ENCODE measurements around the gene MICB. TPM values are rescaled to one million over a fixed set of nuclear protein-coding genes. Genes with fewer than 3 reads are reported as not detected.
"Not testable (repeated sequence)": the region's sequence is repeated elsewhere in the genome, so short reads cannot be mapped to it uniquely, and the experiment has no call there.

The MICB gene
- total RNA-seq, 6 experiments from 2014 or later = 16.0 to 26.0 (median 22.6) TPM

GRCh38 chr6:31490115-31490873, 7.7 kb upstream of the MICB start:
- no peak for TF ChIP-seq CTCF (IDR thresholded peaks at IDR 0.05)
- Mint-ChIP-seq H3K4me3 (no peak overlapping the region), H3K9me3 (no peaks in the 10 kb centered on the region), H3K27me3 (ENCODE audit: insufficient read depth) (no peaks in the 10 kb centered on the region; the same call in 1 of the 2 replicates), H3K4me1 (ENCODE audit: low read depth) (peaks cover 19% of the 10 kb centered on the region), H3K36me3 (ENCODE audit: low read depth) (no peaks in the 10 kb centered on the region), H3K27ac (no peak overlapping the region)
- no peak for DNase-seq

- peak overlapping the region; percentile 89 for H3K27ac Mint-ChIP-seq
These were observed 4.4 kb upstream of the MICB start for GRCh38 chr6:31493550-31493874.

GRCh38 chr6:31493875-31494694, 3.9 kb upstream of the MICB start:
- Mint-ChIP-seq H3K9me3 (no peaks in the 10 kb centered on the region), H3K27ac (peak overlapping the region; percentile 89), H3K27me3 (ENCODE audit: insufficient read depth) (peaks cover 2% of the 10 kb centered on the region), H3K36me3 (ENCODE audit: low read depth) (peaks cover 4% of the 10 kb centered on the region; the same call in 1 of the 2 replicates), H3K4me3 (peak overlapping the region; percentile 75), H3K4me1 (ENCODE audit: low read depth) (peaks cover 49% of the 10 kb centered on the region)
- peak; percentile 79 for TF ChIP-seq CTCF (IDR thresholded peaks at IDR 0.05)
- DNase-seq = peak; percentile 60

More at GRCh38 chr6:31493550-31493874, 4.4 kb upstream of the MICB start:
- H3K9me3 Mint-ChIP-seq; H3K27me3 Mint-ChIP-seq (ENCODE audit: insufficient read depth); DNase-seq; H3K36me3 Mint-ChIP-seq (ENCODE audit: low read depth): not testable (repeated sequence)
- Mint-ChIP-seq H3K4me1 (ENCODE audit: low read depth) (peaks cover 44% of the 10 kb centered on the region), H3K4me3 (peak overlapping the region; percentile 75)

- Mint-ChIP-seq H3K9me3 (no peaks in the 10 kb centered on the region), H3K4me3 (peak overlapping the region; percentile 75), H3K36me3 (ENCODE audit: low read depth) (peaks cover 4% of the 10 kb centered on the region; the same call in 1 of the 2 replicates), H3K27ac (peak overlapping the region; percentile 89), H3K4me1 (ENCODE audit: low read depth) (peaks cover 58% of the 10 kb centered on the region), H3K27me3 (ENCODE audit: insufficient read depth) (peaks cover 2% of the 10 kb centered on the region)
- no peak for TF ChIP-seq CTCF (IDR thresholded peaks at IDR 0.05)
- DNase-seq = peak; percentile 75
These were observed 2.4 kb upstream of the MICB start for GRCh38 chr6:31495580-31495979.

- Mint-ChIP-seq H3K27ac (peak overlapping the region; percentile 89), H3K4me3 (peak overlapping the region; percentile 92), H3K4me1 (ENCODE audit: low read depth) (peaks cover 58% of the 10 kb centered on the region)
- H3K36me3 Mint-ChIP-seq (ENCODE audit: low read depth); H3K27me3 Mint-ChIP-seq (ENCODE audit: insufficient read depth); DNase-seq; H3K9me3 Mint-ChIP-seq: not testable (repeated sequence)
These were observed 1.1 kb upstream of the MICB start for GRCh38 chr6:31496826-31497225.

GRCh38 chr6:31498748-31499147, 803 bp downstream of the MICB start:
- H3K9me3 Mint-ChIP-seq = no peaks in the 10 kb centered on the region
- peak overlapping the region; percentile 67 for H3K27ac Mint-ChIP-seq
- peaks cover 4% of the 10 kb centered on the region; the same call in 1 of the 2 replicates for H3K36me3 Mint-ChIP-seq (ENCODE audit: low read depth)
- DNase-seq = no peak
- no peak for TF ChIP-seq CTCF (IDR thresholded peaks at IDR 0.05)
- H3K27me3 Mint-ChIP-seq (ENCODE audit: insufficient read depth) = peaks cover 2% of the 10 kb centered on the region
- H3K4me3 Mint-ChIP-seq = peak overlapping the region; percentile 92
- peaks cover 56% of the 10 kb centered on the region for H3K4me1 Mint-ChIP-seq (ENCODE audit: low read depth)

- H3K36me3 Mint-ChIP-seq (ENCODE audit: low read depth); H3K4me3 Mint-ChIP-seq; H3K9me3 Mint-ChIP-seq; H3K27me3 Mint-ChIP-seq (ENCODE audit: insufficient read depth); DNase-seq; H3K27ac Mint-ChIP-seq: not testable (repeated sequence)
- H3K4me1 Mint-ChIP-seq (ENCODE audit: low read depth) = peaks cover 54% of the 10 kb centered on the region
These were observed 1.7 kb downstream of the MICB start for GRCh38 chr6:31499648-31500047.
